NCI-H510A treated with DMSO at 0.1 percent for 48 hours (cell line): ENCODE measurements around the gene MYOF.
A peak's percentile ranks its signal among the peaks of the same experiment; 100 is the strongest.
"Not testable (repeated sequence)": the region's sequence is repeated elsewhere in the genome, so short reads cannot be mapped to it uniquely, and the experiment has no call there.

Experiments
- DNase-seq: peaks from one replicate; lab custom pipeline; 2025; lab: John Stamatoyannopoulos, UW

Gene MYOF

GRCh38 chr10:93346694-93347093 is 135.4 kb downstream of the MYOF start:
- no peak for DNase-seq

GRCh38 chr10:93346108-93346507 is 136.0 kb downstream of the MYOF start:
- DNase-seq = no peak

- DNase-seq = no peak
These were observed 137.4 kb downstream of the MYOF start for GRCh38 chr10:93344691-93345090.

GRCh38 chr10:93342921-93343320 is 139.2 kb downstream of the MYOF start:
- no peak for DNase-seq

- no peak for DNase-seq
These were observed 139.8 kb downstream of the MYOF start for GRCh38 chr10:93342366-93342765.

GRCh38 chr10:93337309-93337721 is 144.8 kb downstream of the MYOF start:
- no peak for DNase-seq

GRCh38 chr10:93336678-93337077 is 145.5 kb downstream of the MYOF start:
- DNase-seq = no peak

- DNase-seq = no peak
These were observed 146.0 kb downstream of the MYOF start for GRCh38 chr10:93336110-93336509.

GRCh38 chr10:93334901-93335327 is 147.2 kb downstream of the MYOF start:
- DNase-seq = peak; percentile 60

- no peak for DNase-seq
These were observed 148.0 kb downstream of the MYOF start for GRCh38 chr10:93334181-93334580.

GRCh38 chr10:93333278-93333978 is 148.7 kb downstream of the MYOF start:
- no peak for DNase-seq

- DNase-seq = no peak
These were observed 151.3 kb downstream of the MYOF start for GRCh38 chr10:93330824-93331223.

- DNase-seq = no peak
These were observed 162.2 kb downstream of the MYOF start for GRCh38 chr10:93319896-93320295.

GRCh38 chr10:93319096-93319495 is 163.0 kb downstream of the MYOF start:
- no peak for DNase-seq

- DNase-seq = no peak
These were observed 166.9 kb downstream of the MYOF start for GRCh38 chr10:93315246-93315645.

GRCh38 chr10:93314656-93315055 is 167.5 kb downstream of the MYOF start:
- DNase-seq = not testable (repeated sequence)

GRCh38 chr10:93313798-93314197 is 168.3 kb downstream of the MYOF start:
- no peak for DNase-seq

- no peak for DNase-seq
These were observed 173.1 kb downstream of the MYOF start for GRCh38 chr10:93309062-93309461.

GRCh38 chr10:93305122-93305521 is 177.0 kb downstream of the MYOF start:
- no peak for DNase-seq

GRCh38 chr10:93300981-93301380 is 181.2 kb downstream of the MYOF start:
- DNase-seq = no peak

- DNase-seq = no peak
These were observed 181.7 kb downstream of the MYOF start for GRCh38 chr10:93300288-93300917.

- no peak for DNase-seq
These were observed 182.4 kb downstream of the MYOF start for GRCh38 chr10:93299606-93300287.

GRCh38 chr10:93299195-93299594 is 182.9 kb downstream of the MYOF start:
- no peak for DNase-seq
